WTC11 (cell line): ENCODE measurements around the gene RTCB. TPM values are rescaled to one million over a fixed set of nuclear protein-coding genes. Genes with fewer than 3 reads are reported as not detected.
A peak's percentile ranks its signal among the peaks of the same experiment; 100 is the strongest.

Source experiments
- ATAC-seq: fragments of 200-7000 bp; cut with Tn5 transposase; 2 replicates; pipeline ENCODE4 v1.10.0; 2021; ENCODE audit warnings: mild to moderate bottlenecking, moderate library complexity
- CTCF ChIA-PET: fragments of 300-600 bp; sonication (Branson Sonifier 250); formaldehyde crosslinking; loops from one replicate; lab custom pipeline; 2021; ENCODE audit warnings: antibody characterized with exemption; lab: Charles Lee
- POLR2A ChIA-PET: fragments of 350-600 bp; sonication (Branson Sonifier 250); formaldehyde crosslinking; loops from one replicate; lab custom pipeline; 2021; ENCODE audit warnings: antibody characterized with exemption; lab: Charles Lee
- DNase-seq: peaks from one replicate; pipeline ENCODE4 v3.0.0; 2021; ENCODE audit warnings: low spot score
- H3K27ac Mint-ChIP-seq: 2 replicates; pipeline ENCODE4 v1.8.0; 2021; ENCODE audit warnings: mixed read lengths
- H3K27me3 Mint-ChIP-seq: 2 replicates; pipeline ENCODE4 v1.8.0; 2021; ENCODE audit warnings: low read depth, mild to moderate bottlenecking, moderate library complexity, mixed read lengths
- H3K36me3 Mint-ChIP-seq: 2 replicates; pipeline ENCODE4 v1.8.0; 2021; ENCODE audit warnings: mixed read lengths
- H3K4me1 Mint-ChIP-seq: 2 replicates; pipeline ENCODE4 v1.8.0; 2022; ENCODE audit warnings: mixed read lengths
- H3K4me3 Mint-ChIP-seq: 2 replicates; pipeline ENCODE4 v1.8.0; 2021; ENCODE audit warnings: mild to moderate bottlenecking, moderate library complexity, mixed read lengths
- H3K9me3 Mint-ChIP-seq: 2 replicates; pipeline ENCODE4 v1.8.0; 2021; ENCODE audit warnings: mixed read lengths
- ARID4B ChIP-seq: sonication (generic); formaldehyde crosslinking; IDR thresholded peaks from 2 replicates; pipeline ENCODE4 v1.8.0; 2023; ENCODE audit warnings: missing genetic modification reagents, mild to moderate bottlenecking, borderline replicate concordance
- KAT7 ChIP-seq: sonication (generic); formaldehyde crosslinking; IDR thresholded peaks from 2 replicates; pipeline ENCODE4 v1.8.1; 2023; ENCODE audit warnings: missing genetic modification reagents, mild to moderate bottlenecking, borderline replicate concordance
- MXD4 ChIP-seq: fragments of 250-450 bp; sonication (Bioruptor Pico); IDR thresholded peaks from 2 replicates; pipeline ENCODE4 v1.8.0; 2021; ENCODE audit warnings: mild to moderate bottlenecking, moderate library complexity, borderline replicate concordance
- MYBL2 ChIP-seq: sonication (generic); formaldehyde crosslinking; IDR thresholded peaks from 2 replicates; pipeline ENCODE4 v1.8.1; 2023; ENCODE audit warnings: mild to moderate bottlenecking, moderate library complexity, missing genetic modification reagents
- SMAD3 ChIP-seq: sonication (generic); formaldehyde crosslinking; IDR thresholded peaks from 2 replicates; pipeline ENCODE4 v1.8.0; 2022; ENCODE audit warnings: missing genetic modification reagents, mild to moderate bottlenecking, borderline replicate concordance
- SP1 ChIP-seq: sonication (generic); formaldehyde crosslinking; conservative IDR thresholded peaks from 2 replicates; pipeline ENCODE4 v1.8.1; 2022; ENCODE audit warnings: missing genetic modification reagents
- STAT6 ChIP-seq: sonication (generic); formaldehyde crosslinking; conservative IDR thresholded peaks from 2 replicates; pipeline ENCODE4 v1.8.1; 2023; ENCODE audit warnings: mild to moderate bottlenecking, low read depth, missing genetic modification reagents, moderate library complexity
- TCF7 ChIP-seq: sonication (generic); formaldehyde crosslinking; IDR thresholded peaks from 2 replicates; pipeline ENCODE4 v1.8.0; 2022; ENCODE audit warnings: mild to moderate bottlenecking, low read depth, missing genetic modification reagents, moderate library complexity
- total RNA-seq: library from RNA; stranded (reverse); gene quantifications from 3 replicates; pipeline ENCODE4 v1.2.3, GENCODE V29; 2021
- TF ChIP-seq, protein P1 (sequence below): sonication (generic); formaldehyde crosslinking; IDR thresholded peaks from 2 replicates; pipeline ENCODE4 v1.8.0; 2022; ENCODE audit warnings: missing genetic modification reagents
- TF ChIP-seq, protein P2 (sequence below): sonication (generic); formaldehyde crosslinking; IDR thresholded peaks from 2 replicates; pipeline ENCODE4 v1.8.1; 2022; ENCODE audit warnings: low read depth, missing genetic modification reagents, borderline replicate concordance
- TF ChIP-seq, protein P3 (sequence below): sonication (generic); formaldehyde crosslinking; IDR thresholded peaks from 2 replicates; pipeline ENCODE4 v1.8.0; 2022; ENCODE audit warnings: mild to moderate bottlenecking, missing genetic modification reagents
- TF ChIP-seq, protein P4 (sequence below): sonication (generic); formaldehyde crosslinking; IDR thresholded peaks from 2 replicates; pipeline ENCODE4 v1.8.1; 2022; ENCODE audit warnings: missing genetic modification reagents, borderline replicate concordance
- TF ChIP-seq, protein P5 (sequence below): sonication (generic); formaldehyde crosslinking; IDR thresholded peaks from 2 replicates; pipeline ENCODE4 v1.8.0; 2022; ENCODE audit warnings: mild to moderate bottlenecking, missing genetic modification reagents

Gene RTCB
- total RNA-seq, 1 experiment from 2014 or later = 106 TPM

GRCh38 chr22:32410459-32410858 is 1.6 kb downstream of the RTCB start:
- TF ChIP-seq, protein P1, sequence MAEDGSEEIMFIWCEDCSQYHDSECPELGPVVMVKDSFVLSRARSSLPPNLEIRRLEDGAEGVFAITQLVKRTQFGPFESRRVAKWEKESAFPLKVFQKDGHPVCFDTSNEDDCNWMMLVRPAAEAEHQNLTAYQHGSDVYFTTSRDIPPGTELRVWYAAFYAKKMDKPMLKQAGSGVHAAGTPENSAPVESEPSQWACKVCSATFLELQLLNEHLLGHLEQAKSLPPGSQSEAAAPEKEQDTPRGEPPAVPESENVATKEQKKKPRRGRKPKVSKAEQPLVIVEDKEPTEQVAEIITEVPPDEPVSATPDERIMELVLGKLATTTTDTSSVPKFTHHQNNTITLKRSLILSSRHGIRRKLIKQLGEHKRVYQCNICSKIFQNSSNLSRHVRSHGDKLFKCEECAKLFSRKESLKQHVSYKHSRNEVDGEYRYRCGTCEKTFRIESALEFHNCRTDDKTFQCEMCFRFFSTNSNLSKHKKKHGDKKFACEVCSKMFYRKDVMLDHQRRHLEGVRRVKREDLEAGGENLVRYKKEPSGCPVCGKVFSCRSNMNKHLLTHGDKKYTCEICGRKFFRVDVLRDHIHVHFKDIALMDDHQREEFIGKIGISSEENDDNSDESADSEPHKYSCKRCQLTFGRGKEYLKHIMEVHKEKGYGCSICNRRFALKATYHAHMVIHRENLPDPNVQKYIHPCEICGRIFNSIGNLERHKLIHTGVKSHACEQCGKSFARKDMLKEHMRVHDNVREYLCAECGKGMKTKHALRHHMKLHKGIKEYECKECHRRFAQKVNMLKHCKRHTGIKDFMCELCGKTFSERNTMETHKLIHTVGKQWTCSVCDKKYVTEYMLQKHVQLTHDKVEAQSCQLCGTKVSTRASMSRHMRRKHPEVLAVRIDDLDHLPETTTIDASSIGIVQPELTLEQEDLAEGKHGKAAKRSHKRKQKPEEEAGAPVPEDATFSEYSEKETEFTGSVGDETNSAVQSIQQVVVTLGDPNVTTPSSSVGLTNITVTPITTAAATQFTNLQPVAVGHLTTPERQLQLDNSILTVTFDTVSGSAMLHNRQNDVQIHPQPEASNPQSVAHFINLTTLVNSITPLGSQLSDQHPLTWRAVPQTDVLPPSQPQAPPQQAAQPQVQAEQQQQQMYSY (CRISPR knock-in tag) = no peak
- TF ChIP-seq KAT7 (CRISPR knock-in tag) (no peak), ARID4B (CRISPR knock-in tag) (no peak), STAT6 (CRISPR knock-in tag) (no peak), SP1 (CRISPR knock-in tag) (no peak), MXD4 (CRISPR knock-in tag) (no peak), SMAD3 (CRISPR knock-in tag) (no peak), TCF7 (CRISPR knock-in tag) (no peak), MYBL2 (CRISPR knock-in tag) (no peak)
- TF ChIP-seq, protein P2, sequence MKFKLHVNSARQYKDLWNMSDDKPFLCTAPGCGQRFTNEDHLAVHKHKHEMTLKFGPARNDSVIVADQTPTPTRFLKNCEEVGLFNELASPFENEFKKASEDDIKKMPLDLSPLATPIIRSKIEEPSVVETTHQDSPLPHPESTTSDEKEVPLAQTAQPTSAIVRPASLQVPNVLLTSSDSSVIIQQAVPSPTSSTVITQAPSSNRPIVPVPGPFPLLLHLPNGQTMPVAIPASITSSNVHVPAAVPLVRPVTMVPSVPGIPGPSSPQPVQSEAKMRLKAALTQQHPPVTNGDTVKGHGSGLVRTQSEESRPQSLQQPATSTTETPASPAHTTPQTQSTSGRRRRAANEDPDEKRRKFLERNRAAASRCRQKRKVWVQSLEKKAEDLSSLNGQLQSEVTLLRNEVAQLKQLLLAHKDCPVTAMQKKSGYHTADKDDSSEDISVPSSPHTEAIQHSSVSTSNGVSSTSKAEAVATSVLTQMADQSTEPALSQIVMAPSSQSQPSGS (CRISPR knock-in tag) = no peak
- TF ChIP-seq, protein P3, sequence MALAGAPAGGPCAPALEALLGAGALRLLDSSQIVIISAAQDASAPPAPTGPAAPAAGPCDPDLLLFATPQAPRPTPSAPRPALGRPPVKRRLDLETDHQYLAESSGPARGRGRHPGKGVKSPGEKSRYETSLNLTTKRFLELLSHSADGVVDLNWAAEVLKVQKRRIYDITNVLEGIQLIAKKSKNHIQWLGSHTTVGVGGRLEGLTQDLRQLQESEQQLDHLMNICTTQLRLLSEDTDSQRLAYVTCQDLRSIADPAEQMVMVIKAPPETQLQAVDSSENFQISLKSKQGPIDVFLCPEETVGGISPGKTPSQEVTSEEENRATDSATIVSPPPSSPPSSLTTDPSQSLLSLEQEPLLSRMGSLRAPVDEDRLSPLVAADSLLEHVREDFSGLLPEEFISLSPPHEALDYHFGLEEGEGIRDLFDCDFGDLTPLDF (CRISPR knock-in tag) = no peak
- TF ChIP-seq, protein P4, sequence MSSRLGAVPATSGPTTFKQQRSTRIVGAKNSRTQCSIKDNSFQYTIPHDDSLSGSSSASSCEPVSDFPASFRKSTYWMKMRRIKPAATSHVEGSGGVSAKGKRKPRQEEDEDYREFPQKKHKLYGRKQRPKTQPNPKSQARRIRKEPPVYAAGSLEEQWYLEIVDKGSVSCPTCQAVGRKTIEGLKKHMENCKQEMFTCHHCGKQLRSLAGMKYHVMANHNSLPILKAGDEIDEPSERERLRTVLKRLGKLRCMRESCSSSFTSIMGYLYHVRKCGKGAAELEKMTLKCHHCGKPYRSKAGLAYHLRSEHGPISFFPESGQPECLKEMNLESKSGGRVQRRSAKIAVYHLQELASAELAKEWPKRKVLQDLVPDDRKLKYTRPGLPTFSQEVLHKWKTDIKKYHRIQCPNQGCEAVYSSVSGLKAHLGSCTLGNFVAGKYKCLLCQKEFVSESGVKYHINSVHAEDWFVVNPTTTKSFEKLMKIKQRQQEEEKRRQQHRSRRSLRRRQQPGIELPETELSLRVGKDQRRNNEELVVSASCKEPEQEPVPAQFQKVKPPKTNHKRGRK = no peak
- TF ChIP-seq, protein P5, sequence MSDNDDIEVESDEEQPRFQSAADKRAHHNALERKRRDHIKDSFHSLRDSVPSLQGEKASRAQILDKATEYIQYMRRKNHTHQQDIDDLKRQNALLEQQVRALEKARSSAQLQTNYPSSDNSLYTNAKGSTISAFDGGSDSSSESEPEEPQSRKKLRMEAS = no peak
- peaks cover 35% of the 10 kb centered on the region for H3K36me3 Mint-ChIP-seq
- no peak for ATAC-seq
- POLR2A ChIA-PET = no interaction called here
- peaks cover under 1% of the 10 kb centered on the region; the same call in 1 of the 2 replicates for H3K27me3 Mint-ChIP-seq
- CTCF ChIA-PET = interaction anchor here (2.3 kb wide), 1 partner anchor 33 kb away, joined by 9 read pairs; no protein-coding TSS in a partner anchor
- H3K4me1 Mint-ChIP-seq = peaks cover 25% of the 10 kb centered on the region
- no peak overlapping the region for H3K27ac Mint-ChIP-seq
- no peak for DNase-seq
- H3K4me3 Mint-ChIP-seq = peak overlapping the region; percentile 96
- no peaks in the 10 kb centered on the region for H3K9me3 Mint-ChIP-seq
